GM18867 (cell line): Measurements from ENCODE around the gene BRPF3.

Experiments
- ATAC-seq: cut with Tn5 transposase; IDR thresholded peaks from one replicate; pipeline ENCODE4 v1.9.1; 2021; ENCODE audit warnings: mild to moderate bottlenecking, moderate library complexity; ENCODE audit not compliant: unreplicated experiment

The BRPF3 gene

DNA sequence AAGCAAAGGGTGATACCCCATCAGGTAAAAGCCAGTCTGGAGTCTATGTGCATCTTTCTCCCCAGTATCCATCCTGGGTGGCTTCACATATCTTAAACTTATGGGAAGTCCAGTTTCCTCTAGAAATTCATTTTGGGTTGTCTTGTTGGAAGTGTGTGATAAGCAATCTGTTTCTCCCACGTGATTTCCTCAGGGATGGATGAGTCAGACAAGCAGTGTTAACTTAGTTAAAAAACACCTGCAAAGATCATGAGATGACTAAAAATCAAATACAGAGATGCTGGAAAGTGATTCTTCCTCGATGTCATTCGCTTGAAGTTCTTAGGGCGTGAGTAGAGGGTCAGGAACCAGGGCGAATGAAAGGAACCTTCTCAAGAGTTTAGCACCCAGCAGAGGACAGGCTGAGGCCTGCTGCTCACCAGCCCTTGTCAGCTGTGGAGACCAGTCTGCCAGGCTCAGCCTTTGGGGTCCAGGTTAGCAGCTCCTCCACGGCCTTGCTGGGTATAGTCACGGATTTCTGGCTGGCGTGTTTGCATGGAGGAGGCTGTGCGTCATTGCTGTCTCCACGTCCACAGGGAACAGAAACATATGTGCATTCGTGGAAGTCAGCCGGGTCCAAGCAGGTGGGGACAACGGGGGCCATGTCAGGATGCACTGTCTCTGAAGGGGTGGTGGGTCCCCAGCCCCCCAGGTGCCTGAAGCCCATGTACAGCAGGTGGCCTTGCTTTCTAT is 70.5 kb downstream of the BRPF3 start:
- ATAC-seq, result no peak

GRCh38 chr6:36267731-36268477 is 71.4 kb downstream of the BRPF3 start:
- ATAC-seq, result no peak

- no peak for ATAC-seq
Measured at GRCh38 chr6:36268478-36269275, 72.1 kb downstream of the BRPF3 start.

GRCh38 chr6:36269834-36270705 is 73.5 kb downstream of the BRPF3 start, which contains the start of gene PNPLA1:
Gene PNPLA1, plus strand, starts transcription at chr6:36270060. Its CDS starts 400 bp downstream, at chr6:36270460.
- no peak for ATAC-seq

- no peak for ATAC-seq
Measured at GRCh38 chr6:36272234-36272633, 75.7 kb downstream of the BRPF3 start.

DNA sequence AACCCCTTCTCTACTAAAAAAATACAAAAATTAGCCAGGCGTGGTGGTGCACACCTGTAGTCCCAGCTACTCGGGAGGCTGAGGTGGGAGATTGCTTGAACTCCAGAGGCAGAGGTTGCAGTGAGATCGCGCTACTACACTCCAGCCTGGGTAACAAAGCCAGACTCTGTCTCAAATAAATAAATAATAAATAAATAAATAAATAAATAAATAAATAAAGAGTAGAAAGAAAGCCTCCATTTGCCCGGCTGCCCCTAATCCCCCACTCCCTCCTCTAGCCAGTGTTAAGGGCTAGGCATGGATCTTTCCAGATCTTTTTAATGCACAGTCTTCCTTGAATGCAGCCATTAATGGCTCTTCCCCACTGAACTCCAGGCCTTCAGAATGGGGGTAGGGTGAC is 76.5 kb downstream of the BRPF3 start:
- no peak for ATAC-seq

GRCh38 chr6:36273802-36274514 is 77.4 kb downstream of the BRPF3 start:
- no peak for ATAC-seq

GRCh38 chr6:36276581-36277536 is 80.3 kb downstream of the BRPF3 start:
- ATAC-seq, result no peak

DNA sequence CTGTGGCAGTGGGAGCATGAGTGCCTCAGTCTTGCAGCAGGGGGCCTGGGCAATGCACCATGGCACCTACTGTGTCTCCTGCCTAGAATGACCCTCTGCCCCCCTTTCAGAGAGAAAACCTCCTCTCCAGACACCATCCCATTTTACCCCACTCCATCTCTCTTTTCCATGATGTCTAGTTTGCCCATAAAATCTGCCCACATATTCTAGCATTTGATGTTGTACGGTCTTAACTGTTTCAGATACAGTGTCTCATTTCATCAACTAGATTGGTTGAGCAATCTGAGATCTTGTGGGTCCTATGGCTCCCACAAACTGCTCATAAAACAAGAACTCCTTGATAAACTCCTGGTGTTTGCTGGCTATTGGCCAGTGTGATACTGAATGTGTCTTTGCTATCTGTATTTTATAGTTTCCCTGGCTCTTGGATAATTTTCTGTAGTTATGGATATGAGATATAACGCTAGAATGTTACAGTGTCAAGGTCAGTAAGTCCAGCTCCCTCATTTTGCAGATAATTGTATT is 81.5 kb downstream of the BRPF3 start:
- no peak for ATAC-seq

- no peak for ATAC-seq
Measured at GRCh38 chr6:36280467-36280866, 83.9 kb downstream of the BRPF3 start.

- no peak for ATAC-seq
Measured at GRCh38 chr6:36280983-36281382, 84.4 kb downstream of the BRPF3 start.
